NCI-H1930 (cell line): ENCODE data around the gene ANKRD9.

ENCODE experiments used
- DNase-seq, 2 experiments: peaks; one replicate each; lab custom pipeline; 2025; lab: John Stamatoyannopoulos, UW

The ANKRD9 gene

DNA sequence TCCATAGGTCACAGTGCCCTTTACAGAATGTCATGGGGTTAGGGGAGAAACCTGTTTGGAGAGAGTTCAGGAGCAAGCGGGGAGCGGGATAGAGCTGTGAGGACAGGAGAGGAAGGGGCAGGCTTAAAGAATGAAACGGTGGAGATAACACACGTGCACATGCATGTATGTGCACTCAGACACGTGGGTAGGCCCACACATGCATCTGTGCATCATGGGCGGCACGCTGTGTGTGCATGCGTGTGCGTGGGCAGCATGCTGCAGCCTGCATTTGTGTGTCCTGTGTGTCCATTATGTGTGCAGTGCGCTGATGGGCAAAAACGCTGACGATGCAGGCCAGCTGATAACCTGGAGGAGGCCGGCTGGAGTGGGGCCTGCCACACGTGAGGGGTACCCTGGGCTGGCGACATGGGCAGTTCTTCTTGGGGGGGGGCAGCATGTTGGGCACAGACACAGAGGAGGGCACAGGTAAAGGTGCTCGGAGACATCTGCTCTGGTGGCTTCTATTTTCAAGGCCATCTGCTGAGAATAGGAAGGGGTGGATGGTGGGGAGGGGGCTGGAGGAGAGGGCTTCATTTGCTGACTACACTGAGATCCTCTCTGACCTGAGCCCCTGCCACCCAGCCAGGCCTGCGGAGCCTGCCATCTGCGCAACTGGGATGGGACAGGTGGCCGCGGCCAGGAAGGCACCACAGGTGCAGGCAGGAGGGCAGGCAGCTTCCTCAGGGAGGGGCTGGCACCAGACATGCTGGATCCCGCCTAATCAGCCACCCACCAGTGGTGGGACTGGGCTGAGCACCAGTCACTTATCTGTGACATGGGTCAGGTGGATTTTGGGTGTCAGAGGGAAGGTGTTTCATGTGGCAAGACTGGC is 4.6 kb upstream of the ANKRD9 start:
- DNase-seq, result no peak

DNA sequence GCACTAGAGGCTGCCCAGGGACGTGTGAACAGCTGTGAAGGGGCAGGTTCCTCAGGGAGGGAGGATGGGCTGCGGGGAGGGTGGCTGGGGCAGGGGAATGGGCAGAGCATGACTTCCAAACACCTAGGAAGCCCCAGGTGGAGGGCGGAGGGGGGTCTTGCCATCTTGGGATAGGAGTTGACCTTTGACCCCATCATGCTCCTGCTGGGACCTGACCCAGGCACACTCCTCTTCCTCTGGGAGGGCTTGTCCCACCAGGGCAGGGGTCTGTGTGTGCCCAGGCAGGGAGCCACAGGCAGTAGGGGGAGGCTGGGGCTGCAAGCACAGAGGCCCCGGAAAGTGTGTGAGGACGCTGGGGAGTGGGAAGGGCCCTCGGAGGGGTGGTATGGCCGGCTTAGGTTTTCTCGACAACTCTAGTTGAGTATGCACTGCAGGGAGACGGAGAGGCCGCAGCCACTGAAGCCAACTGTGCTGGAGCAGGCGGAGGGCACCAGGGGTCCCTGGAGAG is 3.3 kb upstream of the ANKRD9 start:
- no peak for DNase-seq

DNA sequence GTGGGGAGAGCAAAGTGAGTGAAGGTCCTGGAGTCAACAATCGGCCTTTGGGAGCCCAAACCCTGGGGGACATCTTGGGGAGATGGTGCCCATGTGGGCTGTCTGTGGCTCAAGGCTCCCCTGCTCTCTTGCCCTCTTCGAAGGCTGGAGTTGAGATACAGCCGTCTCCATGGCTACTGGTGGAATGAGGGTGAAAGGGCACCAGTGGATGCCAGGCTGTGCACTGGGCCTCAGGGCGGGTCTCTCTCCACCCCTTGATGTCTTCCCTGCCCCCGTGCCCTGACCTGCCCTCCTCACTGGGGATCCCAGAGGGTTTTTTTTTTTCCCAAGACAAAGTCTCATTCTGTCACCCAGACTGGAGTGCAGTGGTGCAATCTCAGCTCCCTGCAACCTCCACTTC is 2.0 kb upstream of the ANKRD9 start:
- no peak for DNase-seq

DNA sequence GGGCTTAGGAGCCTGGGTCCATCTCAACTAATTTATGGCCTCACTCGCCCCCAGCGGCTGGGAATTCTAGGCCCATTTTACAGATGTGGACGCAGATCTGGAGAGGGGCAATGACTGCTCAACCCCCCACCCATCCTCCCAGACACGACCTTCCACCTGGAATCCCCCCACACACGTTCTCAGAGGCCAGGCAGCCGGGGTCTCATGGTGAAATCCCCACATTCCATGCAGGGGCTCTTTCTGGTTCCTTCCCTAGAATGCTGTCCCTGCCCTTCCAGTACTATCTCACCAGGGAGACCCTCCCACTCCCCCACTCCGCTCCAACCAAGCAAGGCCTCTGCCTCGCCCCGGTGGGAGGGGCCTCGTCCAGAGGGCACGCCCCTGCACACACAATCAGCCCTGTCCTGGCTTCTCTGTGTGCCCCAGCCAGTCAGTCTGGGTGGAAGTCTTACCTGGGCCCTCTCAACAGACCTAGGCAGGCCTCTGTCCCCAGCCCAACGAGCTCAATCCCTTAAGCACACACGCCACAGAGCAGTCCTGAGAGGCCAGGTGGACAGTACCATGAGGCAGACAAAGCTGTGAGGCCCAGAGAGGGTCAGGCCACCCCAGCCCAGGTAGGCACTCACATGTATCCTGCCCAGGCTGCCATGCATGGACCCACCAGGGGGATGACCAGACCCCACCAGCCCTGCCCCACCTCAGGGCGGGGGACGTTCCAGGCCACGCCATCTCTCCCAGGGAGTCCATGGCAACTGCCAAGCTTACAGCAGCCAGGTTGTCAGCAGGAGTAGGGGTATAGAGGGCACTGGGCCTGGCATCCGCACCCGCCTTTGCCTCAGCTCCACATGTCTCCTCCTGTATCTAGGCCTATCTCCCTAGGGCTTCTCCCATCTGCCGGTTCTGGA is 1.3 kb upstream of the ANKRD9 start:
- no peak for DNase-seq

DNA sequence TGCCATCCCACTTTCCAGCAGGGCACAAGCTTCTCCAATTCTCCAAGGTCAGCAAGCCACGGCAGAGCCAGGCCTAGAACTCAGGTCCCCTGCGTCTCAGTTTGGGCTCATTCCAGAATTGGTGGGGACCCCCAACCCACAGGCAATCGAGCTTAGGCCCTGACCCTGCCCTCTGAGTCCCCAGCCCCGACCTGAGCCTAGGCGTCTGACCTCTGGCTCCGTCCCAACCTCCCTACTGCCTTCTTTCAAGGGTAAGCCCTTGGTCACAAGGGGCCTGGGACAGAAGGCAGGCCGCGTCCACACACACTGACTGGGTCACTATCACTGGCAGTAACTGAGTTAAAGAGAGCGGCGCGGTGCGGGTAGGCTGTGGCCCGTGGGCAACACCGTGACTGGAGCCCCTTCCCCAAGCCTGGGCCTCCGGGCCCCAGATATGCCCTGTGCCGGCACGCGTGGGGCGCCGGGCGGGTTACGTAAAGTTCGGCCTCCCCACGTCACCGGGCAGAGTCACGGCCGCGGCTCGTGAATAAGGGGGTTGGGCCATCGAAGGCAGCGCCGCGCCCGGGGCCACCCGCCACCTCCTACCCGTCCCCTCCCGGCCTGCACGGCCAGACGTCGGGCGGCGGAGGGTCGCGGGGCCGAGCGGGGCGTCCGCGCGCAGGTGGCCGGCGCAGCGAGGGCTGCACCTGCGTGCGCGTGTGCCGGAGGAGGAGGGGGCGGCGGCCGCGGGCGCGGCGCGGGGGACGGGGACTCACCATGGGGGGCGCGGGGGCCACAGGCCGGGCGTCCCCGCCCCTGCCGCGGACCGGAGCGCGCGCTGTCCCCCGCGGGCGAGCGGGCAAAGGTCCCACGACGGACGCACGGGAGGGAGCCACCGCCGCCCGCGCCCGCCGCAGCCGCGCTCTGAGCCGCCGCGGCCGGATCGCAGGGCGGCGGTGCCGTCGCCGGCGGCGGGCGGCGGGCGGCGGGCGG is 516 bp downstream of the ANKRD9 start:
- DNase-seq, result no peak

DNA sequence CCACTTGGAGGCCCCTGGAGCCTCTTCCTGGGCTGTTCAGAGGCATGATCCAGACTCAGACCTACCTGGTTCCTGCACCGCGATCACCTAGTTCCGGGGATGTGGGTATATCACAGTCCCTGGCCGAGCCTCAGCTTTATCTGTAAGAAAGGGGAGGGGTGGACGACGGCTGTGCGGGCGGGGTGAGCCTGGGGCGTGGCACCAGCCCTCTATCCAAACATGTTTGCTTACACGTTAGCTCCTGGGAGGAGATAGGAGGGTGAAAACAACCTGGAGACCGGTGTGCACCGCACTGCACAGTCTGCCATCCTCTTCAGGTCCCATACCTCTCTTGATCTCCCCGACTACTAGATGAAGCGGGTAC is 1.2 kb downstream of the ANKRD9 start:
- DNase-seq, result no peak

DNA sequence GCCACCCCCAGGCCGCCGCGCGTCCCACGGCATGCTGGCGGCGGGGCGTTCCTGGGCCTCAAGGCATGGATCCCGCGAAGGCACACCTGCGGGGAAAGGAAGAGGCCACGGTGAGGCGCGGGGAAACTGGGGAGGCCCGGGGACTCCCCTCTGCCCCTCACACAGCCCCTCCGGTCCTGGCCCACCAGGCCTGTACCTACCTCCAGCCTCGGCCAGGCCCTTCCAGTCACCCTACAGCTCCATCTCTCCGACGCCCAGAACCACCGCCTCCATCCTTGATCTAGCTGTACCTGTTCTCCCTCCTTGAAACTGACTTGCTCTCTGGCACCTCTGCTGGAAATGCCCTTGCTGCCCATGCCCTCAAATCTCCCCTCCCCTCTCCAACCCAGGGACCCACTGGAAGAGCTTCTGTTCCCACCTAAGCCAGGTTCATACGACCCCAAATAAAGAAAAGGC is 1.7 kb downstream of the ANKRD9 start:
- no peak for DNase-seq

DNA sequence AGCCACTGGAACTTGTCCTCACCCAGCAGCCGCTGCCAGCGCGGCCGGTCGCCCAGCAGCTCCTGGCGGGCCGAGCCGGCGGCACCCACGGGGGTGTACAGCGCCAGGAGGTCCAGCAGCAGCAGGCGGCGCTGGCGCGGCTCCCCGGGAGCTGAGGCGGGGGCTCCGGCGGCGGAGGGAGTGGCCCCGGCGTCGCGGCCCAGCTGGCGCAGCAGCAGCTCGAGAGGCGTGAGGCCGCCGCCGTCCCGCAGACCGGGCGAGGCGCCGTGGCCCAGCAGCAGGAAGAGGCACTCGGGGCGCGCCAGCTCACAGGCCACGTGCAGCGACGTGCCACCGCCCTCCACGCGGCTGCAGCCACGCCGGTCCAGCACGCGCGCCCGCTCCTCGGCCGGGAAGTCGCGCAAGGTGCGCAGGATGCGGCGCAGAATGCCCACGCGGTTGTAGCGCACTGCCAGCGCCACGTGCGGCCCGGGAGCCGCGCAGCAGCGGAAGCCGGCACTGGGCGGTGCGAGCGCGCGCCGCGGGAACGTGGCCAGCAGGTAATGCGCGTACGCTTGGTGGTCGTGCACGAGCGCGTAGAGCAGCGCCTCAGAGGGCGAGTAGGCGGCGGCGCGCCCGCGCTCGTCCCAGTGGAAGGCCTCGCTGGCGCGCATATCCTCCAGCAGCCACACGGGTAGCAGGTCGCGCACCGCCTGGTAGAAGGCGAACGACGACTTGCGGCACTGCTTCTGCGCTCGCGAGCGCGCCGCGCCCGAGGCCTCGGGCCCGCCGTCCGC is 2.3 kb downstream of the ANKRD9 start:
- DNase-seq, result no peak

DNA sequence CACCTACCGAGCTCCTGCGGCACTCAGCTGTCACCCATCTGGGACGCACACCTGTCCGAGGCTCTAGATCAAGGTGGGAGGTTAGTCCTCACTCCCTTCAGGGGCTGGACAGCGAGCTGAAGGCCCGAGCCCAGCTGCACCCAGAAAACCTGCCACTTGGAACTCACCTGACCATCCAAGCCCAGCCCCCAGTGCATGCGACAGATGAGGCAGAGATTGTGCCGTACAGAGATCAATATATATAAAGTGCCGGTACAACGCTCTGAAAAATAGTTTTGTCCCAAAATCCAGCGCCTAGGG is 3.0 kb downstream of the ANKRD9 start:
- no peak for DNase-seq

DNA sequence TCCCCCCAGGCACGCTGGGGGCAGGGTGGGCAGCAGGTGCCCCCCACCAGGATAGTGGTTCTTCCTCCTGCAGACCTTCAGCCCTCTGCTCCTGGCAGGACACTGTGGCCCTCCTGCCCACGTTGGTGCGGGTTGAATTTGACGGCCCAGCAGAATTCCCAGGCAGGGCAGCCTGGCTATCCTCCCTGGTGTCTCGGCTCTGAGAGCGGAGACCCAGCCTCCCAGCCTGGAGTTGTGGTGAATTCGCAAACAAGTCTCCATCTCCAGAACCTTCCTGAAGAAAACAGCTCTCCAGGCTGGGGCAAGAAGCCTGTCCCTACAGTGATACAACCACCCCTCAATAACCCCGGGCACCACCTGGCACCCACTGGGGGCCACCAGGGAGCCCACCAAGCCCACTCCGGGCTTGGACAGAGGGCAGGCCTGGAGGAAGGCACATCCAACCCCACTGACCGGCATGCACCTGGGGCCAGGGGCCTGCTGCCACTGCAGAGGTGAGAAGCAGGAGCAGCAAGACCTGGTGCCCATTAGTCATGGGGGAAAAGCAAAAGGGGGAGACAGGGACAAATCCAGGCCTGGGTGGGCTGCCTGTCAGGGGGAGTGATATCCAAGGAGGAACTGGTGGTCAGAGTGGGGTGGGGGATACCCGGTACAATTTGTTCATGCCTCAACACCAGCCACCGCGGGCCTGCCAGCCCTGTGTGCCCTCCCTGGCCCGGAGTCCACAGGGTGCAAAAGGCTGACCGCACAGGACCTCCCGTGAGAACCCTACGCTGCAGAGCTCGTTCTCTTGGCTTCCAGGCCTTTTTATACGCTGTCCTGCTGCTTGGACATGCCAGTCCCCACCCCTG is 3.6 kb downstream of the ANKRD9 start:
- no peak for DNase-seq

DNA sequence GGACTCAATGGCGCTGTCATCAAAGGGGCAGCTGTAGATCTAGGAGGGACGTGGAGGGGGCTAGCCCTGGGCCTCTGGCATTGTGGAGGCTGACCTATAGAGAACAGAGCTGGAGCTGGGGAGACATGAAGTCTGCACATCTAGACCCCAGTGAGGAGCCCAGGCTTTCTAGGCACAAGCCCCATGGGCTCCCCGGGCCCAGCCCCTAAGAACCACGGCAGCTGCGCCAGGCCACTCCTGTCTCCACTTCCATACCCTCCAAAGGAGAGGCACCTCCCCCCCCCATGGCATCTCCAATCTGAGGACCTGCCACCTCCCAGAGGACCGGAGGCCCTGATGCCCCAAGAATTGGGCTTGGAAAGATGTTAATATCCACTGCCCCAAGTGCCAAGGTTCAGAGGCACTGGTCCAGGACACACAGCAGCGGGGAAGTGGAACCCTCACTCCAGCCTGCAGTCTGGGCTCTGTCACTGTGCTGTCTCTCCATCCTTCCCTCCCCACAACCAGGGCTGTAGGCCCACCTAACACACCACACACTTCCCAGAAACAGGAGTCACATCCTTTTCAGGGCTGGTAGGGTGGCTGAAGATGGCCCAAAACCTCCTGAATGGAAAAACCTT is 4.5 kb downstream of the ANKRD9 start:
- no peak for DNase-seq

DNA sequence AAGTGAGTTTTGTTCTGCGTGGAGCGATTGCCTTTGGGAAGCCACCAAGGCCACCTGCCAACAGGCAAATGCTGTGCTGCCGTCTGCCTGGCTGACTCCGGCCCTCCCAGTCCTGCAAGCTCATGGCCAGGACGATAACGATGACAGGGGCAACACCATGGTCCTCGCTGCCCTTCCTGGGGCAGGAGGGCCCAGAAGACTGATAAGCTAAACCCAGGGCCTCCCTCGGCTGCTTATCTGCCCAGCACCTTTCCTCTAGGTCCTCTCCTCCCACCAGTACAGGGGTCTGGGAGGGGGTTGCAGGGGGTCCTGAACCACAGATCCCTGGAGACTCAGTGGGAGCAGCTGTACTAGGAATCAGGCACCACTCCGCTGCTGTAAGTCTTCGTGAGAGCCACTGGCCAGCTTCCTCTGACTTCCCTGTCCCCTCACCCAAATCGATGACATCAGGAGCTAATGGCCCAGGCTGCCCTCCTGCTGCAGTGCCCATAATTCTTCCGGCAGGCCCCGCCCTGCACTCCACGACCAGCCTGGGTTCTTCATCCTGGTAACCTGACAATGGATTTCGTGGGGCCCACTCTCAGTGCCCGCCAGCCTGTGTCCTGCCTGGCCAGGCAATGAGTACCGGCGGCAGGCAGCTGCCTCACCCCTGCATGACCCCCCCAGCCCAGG is 5.1 kb downstream of the ANKRD9 start:
- DNase-seq, result no peak

DNA sequence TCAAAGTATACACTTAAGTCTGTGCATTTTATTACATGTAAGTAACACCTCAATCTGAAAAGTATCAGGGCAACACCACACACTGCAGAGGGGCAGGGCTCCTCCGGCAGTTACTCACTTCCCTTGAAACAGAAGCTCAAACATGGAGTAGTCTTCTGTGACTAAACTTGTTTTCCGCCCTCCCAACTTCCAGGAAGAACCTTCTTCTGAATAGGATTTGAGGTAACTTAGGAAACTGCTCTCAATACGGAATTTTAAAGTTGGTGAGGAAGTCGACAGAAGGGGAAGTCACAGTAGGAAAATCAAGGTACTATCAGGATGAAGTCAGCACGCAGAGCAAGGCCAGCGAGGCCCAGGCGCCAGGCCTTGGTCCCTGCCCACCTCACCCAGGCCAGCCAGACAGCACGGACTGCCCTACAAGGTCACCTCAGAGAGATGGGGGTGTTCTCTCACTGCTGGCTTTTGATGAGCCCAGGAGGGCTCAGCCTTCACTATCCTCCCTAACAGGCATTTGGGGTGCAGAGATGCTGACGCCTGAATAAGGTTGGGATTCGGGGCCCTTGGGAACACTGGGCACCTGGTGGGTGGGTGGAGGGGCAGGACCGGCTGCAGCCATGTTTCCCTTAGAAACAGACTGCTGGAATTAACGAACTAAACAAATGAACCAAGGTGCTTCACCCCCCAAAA is 5.8 kb downstream of the ANKRD9 start:
- DNase-seq, result no peak

DNA sequence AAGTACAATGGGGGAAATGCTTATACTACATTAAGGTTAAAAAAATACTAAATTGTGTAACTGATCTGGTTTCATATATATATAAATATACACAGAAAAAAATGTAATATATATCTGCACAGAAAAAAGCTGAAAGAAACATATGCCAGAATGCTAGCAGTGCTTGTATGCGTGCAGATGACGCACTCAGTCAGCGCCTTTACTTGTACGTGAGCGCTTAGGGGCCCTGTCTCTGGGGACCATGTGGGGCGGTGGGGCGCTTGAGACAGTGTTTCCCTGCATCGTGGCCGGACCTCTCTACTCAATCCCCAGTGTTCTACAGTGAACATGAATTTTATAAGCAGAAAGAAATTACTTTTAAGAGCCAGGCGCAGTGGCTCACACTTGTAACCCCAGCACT is 7.0 kb downstream of the ANKRD9 start:
- DNase-seq, result no peak

DNA sequence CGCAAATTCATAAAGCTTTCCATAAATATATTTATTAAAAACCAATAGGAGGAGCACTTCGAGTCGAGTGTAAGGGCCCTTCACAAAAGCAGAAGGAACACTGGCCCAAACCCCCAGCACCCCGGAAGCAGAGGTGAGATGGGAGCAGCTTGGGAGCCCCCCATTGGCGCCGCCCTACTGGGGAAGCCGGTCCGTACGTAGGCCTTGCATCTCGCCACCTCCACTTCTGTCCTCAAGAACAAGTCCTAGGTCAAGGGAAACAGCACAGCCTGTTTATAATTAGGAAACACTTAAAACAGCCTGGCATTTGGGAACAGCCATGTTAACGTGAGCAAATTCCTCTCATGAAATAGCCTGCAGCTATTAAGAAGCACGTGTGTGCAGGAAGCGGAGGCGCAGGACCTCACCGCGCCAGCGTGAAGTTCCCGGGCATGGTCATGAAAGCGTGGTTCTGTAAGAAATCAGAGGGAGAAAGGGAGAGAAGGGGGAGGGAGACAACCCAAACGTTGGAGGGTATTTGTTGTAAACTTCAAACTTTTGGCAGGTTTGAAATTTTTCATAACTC is 7.7 kb downstream of the ANKRD9 start:
- DNase-seq, result no peak

DNA sequence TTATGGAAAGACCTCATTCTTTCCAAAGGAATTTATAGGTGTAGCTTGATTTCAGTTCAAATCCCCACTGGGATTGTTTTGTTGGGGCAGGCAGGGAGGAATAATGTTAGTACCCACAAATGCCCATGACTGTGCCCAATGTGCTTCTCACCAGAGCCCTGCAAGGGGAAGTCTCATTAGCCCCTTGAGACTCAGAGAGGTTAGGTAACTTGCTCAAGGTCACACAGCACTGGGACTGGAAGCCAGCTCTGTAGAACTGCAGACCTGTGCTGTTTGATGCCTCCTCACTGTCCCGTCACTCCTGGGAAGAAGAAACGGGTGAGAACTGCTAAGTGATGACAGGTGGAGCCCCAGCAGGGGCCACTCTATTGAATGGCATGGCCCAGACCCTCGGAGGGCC is 8.9 kb downstream of the ANKRD9 start:
- DNase-seq, result no peak

DNA sequence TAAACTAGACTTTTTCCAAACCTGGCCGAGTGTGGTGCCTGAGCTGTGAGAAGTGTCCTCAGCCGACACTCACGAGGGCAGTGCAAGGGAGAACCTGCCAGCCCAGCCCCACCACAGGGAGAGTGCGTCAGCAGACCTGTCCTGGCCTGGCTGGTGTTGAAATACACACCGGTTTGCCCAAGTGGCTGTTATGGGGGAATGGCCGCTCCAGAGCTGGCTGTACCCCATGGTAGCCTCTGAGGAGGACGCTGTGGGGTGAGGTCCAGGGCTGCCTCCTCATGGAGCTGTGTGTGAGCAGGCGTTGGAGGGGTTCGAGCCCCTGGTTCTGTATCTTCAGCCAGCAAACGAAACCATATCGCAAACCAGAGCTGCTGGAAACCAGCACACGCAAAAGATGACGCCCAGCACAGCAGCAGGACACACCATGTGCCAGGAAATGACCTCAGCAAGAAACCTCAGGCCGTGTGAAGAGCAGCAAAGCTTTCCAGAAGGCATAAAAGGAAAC is 9.4 kb downstream of the ANKRD9 start:
- no peak for DNase-seq
